Lung (tissue), 12 donors: ENCODE measurements around the gene LRRC27. TPM values are rescaled to one million over a fixed set of nuclear protein-coding genes. Genes with fewer than 3 reads are reported as not detected.

ENCODE experiments used
- ATAC-seq: fragments of 200-7000 bp; cut with Tn5 transposase; one replicate; pipeline ENCODE4 v1.9.1; 2020; ENCODE audit warnings: moderate number of reproducible peaks; ENCODE audit not compliant: insufficient read depth, low FRiP score
- DNase-seq, 3 donors: peaks; one replicate each; pipeline ENCODE4 v3.0.0-alpha.2; 2013 to 2017
- H3K27ac ChIP-seq, 2 donors: one replicate each; pipeline ENCODE4 v1.5.1; 2013; ENCODE audit warnings: mild to moderate bottlenecking in 2 of 2, moderate library complexity in 2 of 2, control low read depth in 1 of 2, inconsistent platforms in 1 of 2, low read depth in 1 of 2, low read length in 1 of 2
- H3K27me3 ChIP-seq, 3 donors: one replicate each; pipeline ENCODE4 v1.5.1; 2013; ENCODE audit warnings: low read length in 2 of 3; ENCODE audit not compliant: control insufficient read depth in 3 of 3, insufficient read depth in 3 of 3
- H3K36me3 ChIP-seq, 4 donors: one replicate each; pipeline ENCODE4 v1.5.1; 2013; ENCODE audit warnings: low read length in 4 of 4, mild to moderate bottlenecking in 1 of 4, moderate library complexity in 1 of 4; ENCODE audit not compliant: control insufficient read depth in 4 of 4, insufficient read depth in 4 of 4
- H3K4me1 ChIP-seq, 5 donors: one replicate each; pipeline ENCODE4 v1.5.1; 2013; ENCODE audit warnings: low read length in 5 of 5, mild to moderate bottlenecking in 2 of 5, moderate library complexity in 1 of 5; ENCODE audit not compliant: control insufficient read depth in 5 of 5, insufficient read depth in 5 of 5
- H3K4me3 ChIP-seq: one replicate; pipeline ENCODE4 v1.5.1; 2013; ENCODE audit warnings: mild to moderate bottlenecking, control low read depth, moderate library complexity
- H3K9ac ChIP-seq, 2 donors: one replicate each; pipeline ENCODE4 v1.5.1; 2013; ENCODE audit warnings: low read length in 2 of 2, control low read depth in 1 of 2; ENCODE audit not compliant: insufficient read depth in 1 of 2
- H3K9me3 ChIP-seq, 4 donors: one replicate each; pipeline ENCODE4 v1.5.1; 2013; ENCODE audit warnings: low read length in 3 of 4, mild to moderate bottlenecking in 1 of 4, moderate library complexity in 1 of 4; ENCODE audit not compliant: control insufficient read depth in 4 of 4, insufficient read depth in 3 of 4
- CTCF ChIP-seq: IDR thresholded peaks from 2 replicates; pipeline ENCODE4 v1.5.1; 2012; ENCODE audit warnings: mild to moderate bottlenecking; ENCODE audit errors: control extremely low read depth, extremely low read depth
- WGBS, 2 donors: extraction: QIAGEN DNeasy Blood & Tissue Kit; methylation state at CpG; one replicate each; pipeline ENCODE4 v1.1.7; 2013; 5-methylcytosine and 5-hydroxymethylcytosine counted together
- polyA plus RNA-seq, 2 donors: library from polyadenylated mRNA; stranded (reverse); fragments of 200-250 nt; gene quantifications; one replicate each; pipeline ENCODE4 v1.2.1, GENCODE V29; 2013
- total RNA-seq, 2 donors: library from RNA; depleted of rRNA in 1 of 2; stranded (reverse); fragments of >200 nt in 1 of 2; gene quantifications; one replicate each; pipeline ENCODE4 v1.2.1, GENCODE V29; 2014 to 2021
- donor health status: control.
- donor health status: control.
- donor health status: Bipolar disorder and iron deficiency.
- donor health status: healthy.
- donor health status: DM: yes; HTN: yes; CAD: no.

Gene LRRC27
- total and polyA plus RNA-seq, 4 donors, result 5.8 to 25.5 (median 17.2) TPM

GRCh38 chr10:132413226-132414205 is 81.5 kb downstream of the LRRC27 start:
- H3K9ac ChIP-seq, result no peak overlapping the region
- no peaks in the 10 kb centered on the region for H3K9me3 ChIP-seq
- TF ChIP-seq CTCF, result no peak
- DNase-seq (no peak), ATAC-seq (no peak)
- H3K27ac ChIP-seq, result peak overlapping the region in 1 of 2 donors; percentile 54
- H3K27me3 ChIP-seq, result no peaks in the 10 kb centered on the region
- H3K4me1 ChIP-seq, result peaks cover 0 to 55% (median 43%) of the 10 kb centered on the region in 5 donors
- peaks cover 0 to 7% (median 3%) of the 10 kb centered on the region in 4 donors for H3K36me3 ChIP-seq
- 76% methylated on average over 32 of the region's 32 CpGs for WGBS, 2 donors
- no peak overlapping the region for H3K4me3 ChIP-seq

GRCh38 chr10:132414402-132415016 is 82.5 kb downstream of the LRRC27 start:
- Histone ChIP-seq H3K9ac (no peak overlapping the region), H3K27me3 (no peaks in the 10 kb centered on the region), H3K9me3 (no peaks in the 10 kb centered on the region), H3K27ac (peak overlapping the region in 1 of 2 donors; percentile 54), H3K36me3 (peaks cover 0 to 7% (median 3%) of the 10 kb centered on the region in 4 donors), H3K4me1 (peaks cover 0 to 51% (median 41%) of the 10 kb centered on the region in 5 donors), H3K4me3 (no peak overlapping the region)
- no peak for TF ChIP-seq CTCF
- WGBS, 2 donors, result 93 to 94% methylated on average over 21 of the region's 21 CpGs
- DNase-seq (no peak), ATAC-seq (no peak)

- no peaks in the 10 kb centered on the region for H3K9me3 ChIP-seq
- H3K36me3 ChIP-seq, result peaks cover 0 to 7% (median 3%) of the 10 kb centered on the region in 4 donors
- H3K9ac ChIP-seq, result no peak overlapping the region
- no peak for DNase-seq
- H3K4me3 ChIP-seq, result no peak overlapping the region
- no peak for TF ChIP-seq CTCF
- no peak for ATAC-seq
- peak overlapping the region in 1 of 2 donors; percentile 18 for H3K27ac ChIP-seq
- H3K4me1 ChIP-seq, result peaks cover 0 to 52% (median 47%) of the 10 kb centered on the region in 5 donors
- no peaks in the 10 kb centered on the region for H3K27me3 ChIP-seq
- WGBS, 2 donors, result 95 to 97% methylated on average over 5 of the region's 5 CpGs
Observed at GRCh38 chr10:132415255-132415654, 83.3 kb downstream of the LRRC27 start.
